Measurements from ENCODE around the gene OPTC.

Gene OPTC

DNA sequence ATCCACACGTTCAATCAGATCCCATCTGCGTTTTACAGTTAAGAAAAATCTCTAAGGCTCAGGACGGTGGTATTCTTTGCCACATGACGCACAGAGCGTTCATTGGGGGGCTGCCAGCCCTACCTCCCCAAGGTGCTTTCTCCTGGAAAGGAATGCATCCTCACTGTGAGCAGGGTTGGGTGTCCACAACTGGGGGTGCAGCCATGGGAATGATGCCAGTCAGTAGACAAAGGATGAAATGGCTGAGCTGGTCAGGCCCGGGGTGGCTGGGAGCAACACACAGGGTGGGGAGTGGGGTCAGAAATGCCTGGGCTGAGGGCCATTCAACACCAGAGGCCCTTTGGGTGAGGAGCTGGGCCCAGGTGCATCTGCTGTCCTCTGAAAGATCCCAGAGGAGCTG, 25.9 kb downstream of the OPTC start:
- TF ChIP-seq, protein P1, sequence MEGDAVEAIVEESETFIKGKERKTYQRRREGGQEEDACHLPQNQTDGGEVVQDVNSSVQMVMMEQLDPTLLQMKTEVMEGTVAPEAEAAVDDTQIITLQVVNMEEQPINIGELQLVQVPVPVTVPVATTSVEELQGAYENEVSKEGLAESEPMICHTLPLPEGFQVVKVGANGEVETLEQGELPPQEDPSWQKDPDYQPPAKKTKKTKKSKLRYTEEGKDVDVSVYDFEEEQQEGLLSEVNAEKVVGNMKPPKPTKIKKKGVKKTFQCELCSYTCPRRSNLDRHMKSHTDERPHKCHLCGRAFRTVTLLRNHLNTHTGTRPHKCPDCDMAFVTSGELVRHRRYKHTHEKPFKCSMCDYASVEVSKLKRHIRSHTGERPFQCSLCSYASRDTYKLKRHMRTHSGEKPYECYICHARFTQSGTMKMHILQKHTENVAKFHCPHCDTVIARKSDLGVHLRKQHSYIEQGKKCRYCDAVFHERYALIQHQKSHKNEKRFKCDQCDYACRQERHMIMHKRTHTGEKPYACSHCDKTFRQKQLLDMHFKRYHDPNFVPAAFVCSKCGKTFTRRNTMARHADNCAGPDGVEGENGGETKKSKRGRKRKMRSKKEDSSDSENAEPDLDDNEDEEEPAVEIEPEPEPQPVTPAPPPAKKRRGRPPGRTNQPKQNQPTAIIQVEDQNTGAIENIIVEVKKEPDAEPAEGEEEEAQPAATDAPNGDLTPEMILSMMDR (IDR thresholded peaks at IDR 0.05; ENCODE audit: control extremely low read depth, extremely low read depth, low read depth, missing control alignments), result no peak
- CTCF ChIA-PET, result interaction anchor here (1.0 to 3.0 kb wide), 3 partner anchors 16 to 1287 kb away, joined by 3 to 10 read pairs (median 3); no protein-coding TSS in a partner anchor
- POLR2A ChIA-PET, result no interaction called here
- no peak for DNase-seq (ENCODE audit: extremely low spot score)

DNA sequence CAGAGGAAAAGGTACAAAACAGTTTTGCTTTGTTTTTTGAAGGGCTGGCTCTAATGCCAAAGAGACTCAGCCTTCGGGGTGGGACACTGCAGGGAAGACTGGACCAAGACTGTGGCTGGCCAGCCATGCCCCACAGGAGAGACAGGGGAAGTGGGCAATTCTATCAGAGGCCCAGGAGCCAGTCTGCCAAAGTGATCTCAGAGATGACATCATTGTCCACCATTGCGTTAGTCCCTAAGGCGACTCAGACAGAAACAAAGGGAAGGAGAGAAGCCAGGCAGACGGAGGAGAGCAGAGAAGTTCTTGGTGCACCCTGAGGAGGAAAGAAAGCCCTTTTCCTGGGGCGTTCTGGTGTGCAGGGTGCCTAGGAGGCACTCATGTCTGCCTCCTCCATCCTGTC, 26.4 kb downstream of the OPTC start:
- POLR2A ChIA-PET, result no interaction called here
- no peak for DNase-seq (ENCODE audit: extremely low spot score)
- CTCF ChIA-PET, result interaction anchor here (1.0 to 1.4 kb wide), 2 partner anchors 182 to 1287 kb away, joined by 3 read pairs; no protein-coding TSS in a partner anchor
- TF ChIP-seq, protein P1 (IDR thresholded peaks at IDR 0.05; ENCODE audit: control extremely low read depth, extremely low read depth, low read depth, missing control alignments), result no peak

DNA sequence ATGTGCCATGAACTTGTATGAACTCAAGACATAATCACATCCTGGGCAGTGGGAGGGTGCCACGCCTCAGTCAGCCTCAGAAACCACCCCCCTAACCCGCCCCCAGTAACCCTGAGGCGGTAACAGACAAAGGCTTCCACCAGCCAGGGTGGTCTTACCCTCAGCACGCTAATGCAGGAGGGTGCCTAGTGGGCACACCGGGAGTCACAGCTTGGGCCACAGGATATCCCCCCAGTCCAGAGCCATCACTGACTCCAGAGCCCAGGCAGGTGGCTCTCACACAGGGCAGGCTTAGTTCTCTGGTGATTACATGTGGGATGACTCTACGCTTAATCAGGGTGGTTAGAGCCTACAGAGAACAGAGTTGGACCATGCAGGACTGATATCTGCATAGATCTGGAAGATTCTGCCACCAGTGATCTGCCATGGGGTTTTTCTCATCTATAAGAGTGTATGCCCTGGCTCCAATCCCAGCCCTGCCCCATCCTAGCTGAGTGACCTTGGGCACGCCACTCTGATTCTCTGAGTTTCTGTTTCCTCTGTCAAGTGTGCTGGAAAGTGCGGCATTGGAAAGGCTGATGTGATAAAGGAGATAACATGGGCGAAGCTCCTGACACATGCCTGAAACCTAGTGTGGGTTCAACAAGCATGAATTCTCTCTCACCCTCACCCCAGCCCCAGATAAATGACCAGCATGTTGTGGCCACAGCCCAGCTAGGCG, 27.3 kb downstream of the OPTC start:
- TF ChIP-seq, protein P1 (IDR thresholded peaks at IDR 0.05; ENCODE audit: control extremely low read depth, extremely low read depth, low read depth, missing control alignments), result no peak
- ChIA-PET POLR2A (interaction anchor here (0.6 kb wide), 1 partner anchor 592 kb away, joined by 4 read pairs; no protein-coding TSS in a partner anchor), CTCF (interaction anchor here (1.0 kb wide), 1 partner anchor 1286 kb away, joined by 3 read pairs; no protein-coding TSS in a partner anchor)
- DNase-seq (ENCODE audit: extremely low spot score), result no peak

DNA sequence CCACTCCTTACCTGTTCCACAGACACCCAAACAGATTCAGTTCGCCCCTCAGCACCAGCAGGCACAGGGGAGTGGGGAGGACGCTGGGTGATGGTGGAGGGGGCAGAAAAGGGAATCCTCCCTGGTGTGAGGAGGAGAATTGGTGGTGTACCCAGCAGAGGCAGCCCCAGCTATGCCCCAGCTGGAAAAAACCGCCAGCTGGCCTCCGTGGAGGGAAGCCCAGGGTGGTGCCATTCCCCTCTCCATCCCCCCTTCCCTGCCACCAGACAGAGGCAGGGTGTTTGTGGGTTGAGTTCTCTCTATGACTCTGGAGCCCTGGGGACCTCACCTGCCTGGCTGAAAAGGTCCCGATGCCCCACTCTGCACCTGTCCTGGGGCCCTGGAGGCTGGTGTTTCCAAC, 27.9 kb downstream of the OPTC start:
- no peak for DNase-seq (ENCODE audit: extremely low spot score)
- TF ChIP-seq, protein P1 (IDR thresholded peaks at IDR 0.05; ENCODE audit: control extremely low read depth, extremely low read depth, low read depth, missing control alignments), result no peak
- POLR2A ChIA-PET, result no interaction called here
- CTCF ChIA-PET, result no interaction called here

DNA sequence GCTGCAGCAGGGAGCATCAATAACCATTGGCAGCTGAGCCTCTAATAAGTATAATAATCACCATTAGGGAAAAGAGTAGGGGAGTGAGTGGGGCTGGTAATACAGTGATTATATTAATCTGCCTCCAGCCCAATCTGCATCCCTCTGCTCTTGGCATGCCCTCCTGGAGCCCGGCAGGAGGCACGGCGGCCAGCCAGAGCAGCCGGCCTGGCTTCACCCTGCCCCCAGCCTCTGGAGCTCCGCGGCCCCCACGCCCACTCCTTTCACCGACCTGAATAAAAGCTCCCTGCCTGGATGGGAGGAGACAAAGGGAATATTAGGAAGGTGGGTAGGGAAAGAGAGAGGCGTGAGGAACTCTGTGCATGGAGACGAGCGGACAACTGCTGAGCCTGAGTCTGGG, 28.3 kb downstream of the OPTC start:
- CTCF ChIA-PET, result no interaction called here

DNA sequence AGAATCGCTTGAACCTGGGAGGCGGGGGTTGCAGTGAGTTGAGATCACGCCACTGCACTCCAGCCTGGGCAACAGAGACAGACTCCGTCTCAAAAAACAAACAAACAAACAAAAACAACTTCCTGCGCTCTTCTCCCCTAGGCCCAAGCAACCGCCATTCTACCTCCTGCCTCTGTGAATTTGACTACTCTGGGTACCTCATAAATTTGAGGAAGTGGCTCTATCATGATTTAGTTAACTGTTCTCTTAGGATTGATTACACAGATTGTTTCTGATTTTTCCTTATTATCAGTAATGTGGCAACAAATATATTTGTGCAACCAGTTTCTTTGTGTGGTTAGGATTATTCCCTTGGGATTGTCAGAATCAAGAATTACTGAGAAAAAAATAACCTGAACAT, 29.7 kb downstream of the OPTC start:
- DNase-seq (ENCODE audit: extremely low spot score), result no peak
- POLR2A ChIA-PET, result no interaction called here
- CTCF ChIA-PET, result no interaction called here
- TF ChIP-seq, protein P1 (IDR thresholded peaks at IDR 0.05; ENCODE audit: control extremely low read depth, extremely low read depth, low read depth, missing control alignments), result no peak

More for the DNA sequence above, 28.3 kb downstream of the OPTC start:
- POLR2A ChIA-PET, result no interaction called here
- no peak for DNase-seq (ENCODE audit: extremely low spot score)
- TF ChIP-seq, protein P1 (IDR thresholded peaks at IDR 0.05; ENCODE audit: control extremely low read depth, extremely low read depth, low read depth, missing control alignments), result no peak

Data from GM10248 (cell line).